Heart right ventricle (tissue), 16 donors: ENCODE measurements around the gene PPIC. TPM values are rescaled to one million over a fixed set of nuclear protein-coding genes. Genes with fewer than 3 reads are reported as not detected.

Experiments used
- ATAC-seq, 8 donors: fragments of 200-7000 bp; cut with Tn5 transposase; one replicate each; pipeline ENCODE4 v1.9.1; 2020; ENCODE audit warnings: mild to moderate bottlenecking in 8 of 8, moderate library complexity in 8 of 8, moderate number of reproducible peaks in 1 of 8
- DNase-seq, 2 donors: peaks; one replicate each; pipeline ENCODE4 v3.0.0-alpha.2; 2020
- H3K27ac ChIP-seq, 10 donors: fragments of 200-600 bp; sonication (generic) in 2 of 10; one replicate each; pipeline versions ENCODE4 v1.5.0 to v1.8.0; 2020 to 2022; ENCODE audit warnings: mild to moderate bottlenecking in 3 of 10
- H3K27me3 ChIP-seq, 7 donors: fragments of 200-600 bp; one replicate each; pipeline ENCODE4 v1.8.0; 2021 to 2022; ENCODE audit warnings: mild to moderate bottlenecking in 2 of 7
- H3K36me3 ChIP-seq, 9 donors: fragments of 200-600 bp; sonication (generic) in 1 of 9; one replicate each; pipeline versions ENCODE4 v1.5.0 to v1.8.0; 2020 to 2022; ENCODE audit warnings: mild to moderate bottlenecking in 2 of 9
- H3K4me1 ChIP-seq, 9 donors: fragments of 200-600 bp; sonication (generic) in 1 of 9; one replicate each; pipeline versions ENCODE4 v1.5.0 to v1.8.0; 2020 to 2022; ENCODE audit warnings: mild to moderate bottlenecking in 4 of 9
- H3K4me3 ChIP-seq, 10 donors: fragments of 200-600 bp; sonication (generic) in 2 of 10; one replicate each; pipeline versions ENCODE4 v1.5.0 to v1.8.0; 2020 to 2022; ENCODE audit warnings: mild to moderate bottlenecking in 7 of 10, moderate library complexity in 2 of 10
- H3K9me3 ChIP-seq, 11 donors: fragments of 200-600 bp in 10 of 11; sonication (generic) in 2 of 11; one replicate each; pipeline versions ENCODE4 v1.5.0 to v1.8.0; 2013 to 2022; ENCODE audit warnings: mild to moderate bottlenecking in 2 of 11, control low read depth in 1 of 11, moderate library complexity in 1 of 11
- CTCF ChIP-seq, 9 donors: fragments of 200-600 bp; sonication (generic) in 2 of 9; IDR thresholded peaks; one replicate each; pipeline versions ENCODE4 v1.5.0 to v1.8.0; 2021 to 2022; ENCODE audit warnings: antibody characterized with exemption in 9 of 9, mild to moderate bottlenecking in 5 of 9, moderate library complexity in 1 of 9
- WGBS, 2 donors: extraction: QIAGEN DNeasy Blood & Tissue Kit; methylation state at CpG; one replicate each; pipeline ENCODE4 v1.1.7; 2013; ENCODE audit warnings: inconsistent platforms in 1 of 2; 5-methylcytosine and 5-hydroxymethylcytosine counted together
- intact Hi-C, 10 donors: fragments of 100-400 bp; cut with DNase I; formaldehyde crosslinking; loops; one replicate each; pipeline versions ENCODE4 v1.11.1 to v1.14.2; 2022
- polyA plus RNA-seq, 2 donors: library from polyadenylated mRNA; stranded (reverse); fragments of 200-250 nt; gene quantifications; one replicate each; pipeline ENCODE4 v1.2.3, GENCODE V29; 2013
- total RNA-seq, 10 donors: library from RNA; stranded (reverse); fragmentation: NEBNext Ultra II Directional in 3 of 10; extraction: Animal tissue kit (Norgen Biotek cat#: 25700) in 3 of 10; gene quantifications; one replicate each; pipeline versions ENCODE4 v1.2.1 to v1.2.4, GENCODE V29; 2021 to 2023
- donor health status: Arrhythmogenic right ventricular cardiomyopathy.
- donor health status: ischemic (EF 13 %, LVEDD 7.1; RV severe dilation, severe dysfunction).
- donor health status: healthy with polysubstance abuse.
- donor health status: DM: no; HTN: yes; CAD: no.
- donor health status: DM: no; HTN: no; CAD: no.
- donor health status: ischemic (EF 25% LVEDD 6.9; RV normal size, moderate dysfunction).
- donor health status: ischemic (EF 25% LVEDD 5.7; RV mildly dilated, moderate dysfunction).
- donor health status: healthy.
- donor health status: DM: yes; HTN: yes; CAD: no.
- donor health status: Ischemic cardiomyopathy.
- donor health status: ischemic (EF 35%, LVEDD 5.7; RV mildly dilated, moderate dysfunction).
- donor health status: nonischemic (EF 11% LVEDD 7.7; RV severe dilation, severe dysfunction).
- donor health status: DM: yes; HTN: yes; CAD: no.
- donor health status: PGD.
- donor health status: ischemic (EF 29% LVEDD 5.4; RV normal size, mild dysfunction).
- donor health status: nonischemic (EF 23%, LVEDD 6.1; RV moderate dilation, normal function).

PPIC gene
- total and polyA plus RNA-seq, 12 donors: 22.5 to 58.9 (median 43.2) TPM

GRCh38 chr5:123014689-123015088 is 21.8 kb downstream of the PPIC start:
- WGBS, 2 donors: 94 to 98% methylated on average over 1 of the region's 1 CpG
- ATAC-seq: no peak
- Histone ChIP-seq H3K27me3 (no peaks in the 10 kb centered on the region), H3K4me3 (no peak overlapping the region), H3K4me1 (no peaks in the 10 kb centered on the region), H3K27ac (no peak overlapping the region), H3K9me3 (peaks cover 0 to 5% (median 0%) of the 10 kb centered on the region in 11 donors), H3K36me3 (peaks cover 0 to 1% (median 0%) of the 10 kb centered on the region in 9 donors)
- intact Hi-C loops: no loop called here
- TF ChIP-seq CTCF (IDR thresholded peaks at IDR 0.05): no peak
- no peak for DNase-seq

GRCh38 chr5:123012321-123012720 is 24.2 kb downstream of the PPIC start:
- Histone ChIP-seq H3K4me3 (no peak overlapping the region), H3K27me3 (no peaks in the 10 kb centered on the region), H3K9me3 (peaks cover 0 to 5% (median 0%) of the 10 kb centered on the region in 11 donors), H3K4me1 (no peaks in the 10 kb centered on the region), H3K27ac (no peak overlapping the region), H3K36me3 (peaks cover 0 to 8% (median 0%) of the 10 kb centered on the region in 9 donors)
- DNase-seq (no peak), ATAC-seq (no peak)
- 91 to 97% methylated on average over 1 of the region's 1 CpG for WGBS, 2 donors
- no peak for TF ChIP-seq CTCF (IDR thresholded peaks at IDR 0.05)
- intact Hi-C loops: no loop called here

GRCh38 chr5:123007754-123008153 is 28.8 kb downstream of the PPIC start:
- 85 to 87% methylated on average over 6 of the region's 6 CpGs for WGBS, 2 donors
- no peak for TF ChIP-seq CTCF (IDR thresholded peaks at IDR 0.05)

GRCh38 chr5:123007182-123007581 is 29.3 kb downstream of the PPIC start:
- intact Hi-C loops: no loop called here
- Histone ChIP-seq H3K9me3 (no peaks in the 10 kb centered on the region), H3K4me3 (no peak overlapping the region), H3K27ac (no peak overlapping the region), H3K36me3 (peaks cover 0 to 15% (median 0%) of the 10 kb centered on the region in 9 donors), H3K4me1 (no peaks in the 10 kb centered on the region), H3K27me3 (no peaks in the 10 kb centered on the region)
- no peak for DNase-seq
- 87 to 91% methylated on average over 6 of the region's 6 CpGs for WGBS, 2 donors
- TF ChIP-seq CTCF (IDR thresholded peaks at IDR 0.05): no peak
- no peak for ATAC-seq

More at GRCh38 chr5:123007754-123008153, 28.8 kb downstream of the PPIC start:
- peaks cover 0 to 15% (median 0%) of the 10 kb centered on the region in 9 donors for H3K36me3 ChIP-seq
- intact Hi-C loops: no loop called here
- no peaks in the 10 kb centered on the region for H3K4me1 ChIP-seq
- no peak overlapping the region for H3K4me3 ChIP-seq
- H3K27me3 ChIP-seq: no peaks in the 10 kb centered on the region
- H3K9me3 ChIP-seq: no peaks in the 10 kb centered on the region
- ATAC-seq (no peak), DNase-seq (no peak)
- no peak overlapping the region for H3K27ac ChIP-seq
